Posterior cingulate gyrus (tissue), 11 donors: ENCODE measurements around the gene OR52H1.

Experiments
- DNase-seq, 10 donors: peaks; one replicate each; pipeline versions ENCODE4 v3.0.0 to v3.0.0-alpha.2; 2020 to 2021; ENCODE audit warnings: mixed read lengths in 3 of 10
- intact Hi-C: fragments of 100-400 bp; cut with DNase I; formaldehyde crosslinking; loops from one replicate; pipeline ENCODE4 v1.15.1; 2023

OR52H1 gene

DNA sequence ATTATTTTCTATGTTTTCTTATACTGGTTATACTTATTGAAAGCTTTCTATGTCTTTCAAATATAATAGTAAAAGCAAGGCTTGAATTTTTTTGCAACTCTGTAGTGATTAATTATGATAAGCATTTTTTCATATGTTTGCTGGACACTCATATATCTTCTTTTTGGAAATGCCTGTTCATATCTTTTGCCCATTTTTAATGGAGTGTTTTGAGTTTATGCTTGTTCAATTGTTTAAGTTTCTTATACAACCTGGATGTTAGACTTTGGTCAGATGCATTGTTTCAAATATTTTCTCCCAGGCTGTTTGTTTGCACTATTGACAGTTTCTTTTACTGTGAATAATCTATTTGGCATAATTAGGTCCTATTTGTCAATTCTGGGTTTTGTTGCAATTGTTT, 11.9 kb downstream of the OR52H1 start:
- intact Hi-C loops = no loop called here
- no peak for DNase-seq

DNA sequence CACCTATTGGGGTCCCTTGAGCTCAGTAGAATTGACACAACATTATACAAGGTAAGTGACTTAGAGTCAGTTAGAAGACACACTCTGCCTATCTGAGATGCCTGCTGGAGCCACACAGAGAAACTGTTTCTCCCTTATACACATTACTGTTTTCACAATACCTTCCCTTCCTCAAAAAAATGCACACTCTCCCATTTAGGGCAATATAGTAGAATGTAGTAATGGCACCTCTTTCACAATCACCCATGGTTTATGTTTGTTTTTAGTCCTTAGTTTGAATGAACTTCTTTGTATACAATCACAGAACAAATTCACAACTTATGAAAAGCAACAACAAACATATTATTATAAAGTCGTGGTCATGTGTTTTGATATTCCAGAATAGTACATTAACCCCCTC, 14.3 kb downstream of the OR52H1 start:
- DNase-seq = no peak
- intact Hi-C loops = no loop called here

DNA sequence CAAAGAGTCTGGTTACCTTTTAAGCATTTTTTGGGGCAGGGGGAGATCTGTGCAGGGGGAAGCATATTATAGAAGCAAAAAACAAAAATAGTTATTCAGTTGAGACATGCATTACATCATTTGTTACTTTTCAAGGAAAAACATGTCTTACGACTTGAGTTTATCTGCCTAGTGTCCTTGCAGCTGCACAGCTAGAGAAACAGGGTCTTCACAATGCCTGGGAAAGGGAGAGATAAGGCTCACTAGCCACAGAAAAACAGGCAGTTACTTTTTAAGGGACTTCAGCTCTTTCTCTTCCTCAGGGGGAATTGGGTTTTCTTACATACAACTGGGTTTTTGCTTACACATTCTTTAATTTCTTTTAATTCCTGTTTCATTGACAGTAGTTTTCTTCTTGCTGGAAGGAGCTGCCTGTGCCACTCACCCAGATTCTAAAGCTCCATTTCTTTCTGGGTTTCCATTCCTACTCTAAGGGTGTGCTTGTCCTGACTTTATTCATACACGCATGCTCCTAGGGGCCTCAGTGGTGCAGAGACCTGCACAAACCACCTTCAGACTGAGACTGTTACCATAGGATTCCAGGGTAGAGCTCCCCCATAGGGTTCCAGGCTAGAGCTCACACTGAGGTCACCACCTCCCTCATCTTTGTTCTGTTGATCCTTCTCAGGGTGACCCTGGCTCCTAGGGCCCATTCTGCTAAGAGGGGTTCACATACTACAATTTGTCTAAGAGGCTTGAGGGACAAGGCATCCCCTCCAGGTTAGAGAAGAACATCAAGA, 17.1 kb downstream of the OR52H1 start:
- DNase-seq = no peak
- intact Hi-C loops = no loop called here

DNA sequence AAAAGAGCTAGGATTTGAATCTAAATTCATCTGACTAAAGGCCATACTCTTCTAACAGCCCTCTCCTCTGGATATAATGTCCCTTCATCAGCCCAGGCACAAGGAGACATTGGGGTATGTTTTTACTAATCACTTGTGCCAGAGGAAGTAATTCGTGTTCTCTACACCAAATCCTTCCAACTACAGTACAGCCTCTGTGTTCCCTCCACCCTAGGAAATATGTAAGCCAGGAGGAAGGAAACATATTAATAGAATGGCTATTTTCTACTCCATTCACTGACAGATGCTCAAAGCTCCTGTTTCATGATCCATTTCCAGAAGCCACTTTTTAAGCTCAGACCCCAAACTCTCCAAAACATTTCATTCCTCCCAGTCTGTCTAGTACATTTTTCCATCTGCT, 19.8 kb downstream of the OR52H1 start:
- intact Hi-C loops = no loop called here
- no peak for DNase-seq

DNA sequence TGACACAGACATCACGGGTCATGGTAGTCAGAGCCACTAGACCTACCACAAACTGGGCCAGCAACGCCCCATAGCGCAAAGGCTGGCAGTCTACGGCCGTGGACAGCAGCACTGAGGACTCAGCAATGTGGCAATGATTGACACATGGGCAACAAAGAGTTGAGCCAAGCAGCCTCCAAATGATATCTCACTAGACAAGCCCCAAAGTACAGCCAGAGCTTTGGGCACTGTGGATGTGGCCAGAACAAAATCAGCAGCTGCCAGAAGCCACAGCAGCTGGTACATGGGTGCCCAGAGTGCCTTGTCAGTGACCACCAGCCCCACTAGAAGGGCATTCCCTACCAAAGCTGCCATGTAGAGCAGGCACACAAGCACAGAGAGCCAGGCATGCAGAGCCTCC, 20.6 kb downstream of the OR52H1 start:
- intact Hi-C loops = no loop called here
- peak in 1 of 10 donors; percentile 54 for DNase-seq

DNA sequence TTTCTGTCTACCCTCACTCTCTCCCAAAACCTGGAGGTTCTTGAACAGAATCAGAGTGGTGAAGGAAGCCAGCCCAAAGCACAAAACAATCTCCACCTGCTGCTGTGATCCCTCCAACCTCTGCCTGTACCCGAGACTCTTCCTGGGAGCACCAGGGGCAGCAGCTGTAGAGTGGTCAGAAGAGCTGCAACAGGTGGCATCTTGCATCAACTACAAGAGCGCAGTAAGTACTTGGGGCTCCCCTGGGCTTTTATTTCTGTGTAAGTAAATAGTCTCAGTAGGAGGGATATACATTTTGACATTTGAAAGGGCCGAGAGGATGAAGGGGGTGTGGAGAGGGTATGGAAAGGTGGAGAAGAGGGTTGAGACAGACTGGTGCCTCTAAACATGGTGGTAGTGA, 23.6 kb downstream of the OR52H1 start:
- DNase-seq = no peak
- intact Hi-C loops = no loop called here

DNA sequence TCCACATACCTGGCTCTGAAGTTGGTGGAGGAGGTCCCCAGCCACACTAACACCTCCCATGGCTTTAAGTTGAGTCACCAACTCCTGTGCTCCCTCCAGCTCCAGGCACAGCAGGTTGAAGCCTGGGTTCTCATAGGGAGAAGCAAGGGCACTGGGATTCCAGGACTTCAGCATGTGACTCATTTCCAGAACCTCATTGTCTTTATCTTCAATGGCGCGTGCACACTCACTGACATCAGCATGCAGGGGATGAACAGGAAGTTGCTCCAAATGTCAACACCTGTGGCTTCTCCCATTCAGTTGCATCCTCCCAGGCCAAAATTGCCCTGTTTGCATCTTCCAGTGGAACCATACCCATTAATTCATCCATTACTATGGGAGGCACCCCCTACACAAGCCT, 26.0 kb downstream of the OR52H1 start:
- intact Hi-C loops = no loop called here

DNA sequence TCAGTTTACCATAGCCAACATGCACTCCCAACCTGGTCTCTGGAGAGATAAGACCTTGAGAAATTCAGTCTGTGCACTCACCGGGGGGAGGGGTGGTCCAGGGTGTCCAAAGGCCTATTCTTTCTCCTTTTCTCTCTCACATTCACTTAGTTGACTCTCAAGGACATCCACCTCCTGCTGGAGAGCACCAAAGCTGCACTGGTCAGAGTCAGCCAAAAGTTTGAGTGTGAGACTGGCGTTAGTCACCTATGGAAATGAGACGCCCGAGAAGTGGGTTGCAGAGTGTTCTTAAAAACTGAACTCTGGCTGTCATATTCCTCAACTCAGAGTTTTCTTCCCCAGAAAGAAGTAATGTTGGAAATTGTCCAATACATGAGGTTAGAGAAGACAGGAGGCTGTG, 26.8 kb downstream of the OR52H1 start:
- DNase-seq = no peak
- intact Hi-C loops = no loop called here

More for the DNA sequence above, 26.0 kb downstream of the OR52H1 start:
- no peak for DNase-seq

DNA sequence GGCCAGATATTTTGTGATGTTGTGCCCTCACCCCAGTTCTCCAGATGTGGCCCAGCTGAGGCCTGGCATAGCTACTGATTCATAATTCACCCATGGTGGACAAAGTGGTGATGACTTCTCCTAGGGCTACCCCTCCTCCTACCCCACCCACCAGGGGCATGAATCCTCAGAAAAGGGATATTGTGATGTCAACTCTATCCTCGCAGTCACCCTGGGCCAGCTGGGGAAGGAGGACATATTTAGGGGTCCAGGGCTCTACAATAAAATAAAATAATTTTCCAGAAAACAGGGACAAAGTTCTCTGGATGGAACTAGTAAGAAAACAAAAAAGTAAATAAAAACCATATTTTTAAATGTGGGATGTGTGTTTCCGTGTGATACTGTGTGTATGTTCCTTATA, 31.7 kb downstream of the OR52H1 start, which contains the start of gene UBQLNL:
Gene UBQLNL, minus strand, starts transcription at position 101 of the 400 bp plus-strand sequence. CDS start 258 bp downstream, outside the sequence.
- no peak for DNase-seq
- intact Hi-C loops = no loop called here

DNA sequence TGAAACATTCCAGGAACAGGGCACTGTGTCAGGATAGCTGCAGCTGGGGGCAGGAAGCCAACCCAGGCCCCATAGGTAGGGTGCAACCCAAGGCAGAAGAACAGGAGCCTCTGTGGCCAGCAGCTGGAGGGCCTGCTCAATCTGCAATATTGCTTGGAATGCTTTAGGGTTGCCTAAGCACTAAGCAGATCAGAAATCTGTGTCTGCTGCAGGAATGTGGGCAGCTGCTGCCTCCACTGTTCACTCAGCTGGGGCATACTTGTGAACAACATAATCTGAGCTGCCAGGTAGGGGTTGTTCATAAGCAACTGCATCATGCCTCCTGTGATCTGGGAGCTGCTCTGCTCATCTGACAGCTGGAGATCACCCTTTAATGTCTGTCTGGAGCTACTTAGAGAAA, 33.5 kb downstream of the OR52H1 start:
- intact Hi-C loops = no loop called here
- DNase-seq = no peak

DNA sequence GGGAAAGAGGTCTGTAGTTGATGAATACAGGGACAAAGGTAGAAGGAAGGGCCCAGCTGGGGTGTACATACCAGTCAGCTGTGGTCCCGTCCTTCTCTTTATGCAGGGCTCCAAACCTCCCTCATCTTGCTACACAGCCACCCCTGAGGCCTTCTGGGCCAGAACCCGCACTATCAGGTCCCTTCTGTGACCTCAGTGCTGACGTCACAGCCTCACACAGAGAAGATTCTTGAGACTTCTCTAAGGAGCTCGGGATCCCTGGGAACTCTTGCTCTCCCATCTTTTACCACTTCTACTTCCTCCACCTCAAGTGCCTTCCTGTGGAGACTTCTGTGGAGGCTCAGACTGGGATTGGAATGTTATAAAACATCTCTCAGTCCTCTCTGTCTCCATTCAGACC, 38.5 kb downstream of the OR52H1 start, which contains the start of gene UBQLN3:
Gene UBQLN3, minus strand, starts transcription at position 155 of the 400 bp plus-strand sequence. CDS start 399 bp downstream, outside the sequence.
- intact Hi-C loops = no loop called here
- no peak for DNase-seq

DNA sequence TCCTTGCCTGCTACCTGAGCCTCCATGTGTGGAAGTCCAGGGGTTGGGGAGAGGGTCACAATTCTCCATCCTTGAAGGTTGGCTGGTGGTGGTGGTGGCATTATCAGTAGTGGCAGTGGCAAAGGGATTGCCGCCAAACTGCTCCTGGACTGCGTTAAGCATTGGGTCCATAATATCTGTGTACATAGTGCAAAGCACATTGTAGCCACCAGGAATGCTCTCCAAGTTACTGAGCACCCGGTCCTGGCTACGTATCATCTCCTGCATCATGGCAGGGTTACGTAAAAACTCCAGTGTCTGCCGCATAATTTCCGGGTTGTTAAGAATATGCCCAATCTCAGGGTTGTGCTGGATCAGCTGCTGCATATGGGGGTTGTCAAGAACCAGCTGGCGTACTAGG, 39.7 kb downstream of the OR52H1 start:
- no peak for DNase-seq
- intact Hi-C loops = no loop called here

DNA sequence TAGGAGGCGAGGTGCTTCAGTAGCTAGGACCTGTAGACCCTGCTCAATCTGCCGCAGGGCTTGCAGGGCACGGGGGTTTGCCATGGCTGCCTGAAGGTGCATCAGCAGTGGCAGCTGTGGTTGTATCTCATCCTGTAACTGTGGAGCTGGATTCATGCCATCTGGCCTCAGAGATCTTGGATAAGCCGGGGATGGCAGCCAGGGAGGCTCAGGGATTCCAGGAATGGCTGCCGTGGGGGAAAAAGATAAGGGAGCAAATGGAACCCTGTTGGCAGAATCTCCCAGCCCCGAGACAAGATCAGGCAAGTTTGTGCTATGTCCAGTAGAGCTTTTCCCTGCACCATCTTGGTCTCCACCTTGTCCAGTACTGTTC, 40.4 kb downstream of the OR52H1 start:
- intact Hi-C loops = no loop called here
- no peak for DNase-seq

DNA sequence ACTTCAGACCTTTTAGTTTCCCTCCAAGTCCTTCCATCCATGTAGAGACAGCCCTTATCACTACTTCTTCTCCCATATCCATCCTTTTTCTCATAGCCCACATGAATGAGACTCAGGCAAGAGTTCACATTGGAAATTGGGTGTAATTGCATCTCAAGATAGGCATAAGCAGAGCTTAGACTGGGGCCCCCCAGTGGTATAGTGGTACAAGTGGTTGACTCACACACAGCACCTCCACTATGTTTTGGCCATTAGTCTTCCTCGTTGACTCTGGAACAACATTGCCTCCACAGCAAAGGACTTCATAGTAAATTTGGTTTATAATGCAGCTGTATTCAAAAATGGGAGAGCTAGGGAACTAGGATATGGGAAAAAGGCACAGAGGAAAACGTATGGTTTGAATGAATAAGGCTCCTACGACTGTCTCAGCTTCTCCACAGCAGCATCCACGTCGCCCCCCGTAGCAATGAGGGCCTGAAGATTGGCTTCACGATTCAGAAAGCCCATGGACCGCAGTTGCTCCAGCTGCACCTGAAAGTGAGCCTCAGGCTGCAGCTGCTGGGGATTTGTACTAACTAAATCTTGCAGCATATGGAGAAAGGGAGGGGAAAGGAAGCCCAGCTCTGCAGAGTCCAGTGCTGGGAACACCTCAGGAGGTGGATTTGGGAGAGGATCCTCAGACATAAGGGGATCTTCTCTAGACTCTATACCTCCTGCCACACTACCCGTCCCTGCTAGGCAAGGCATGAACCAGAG, 41.0 kb downstream of the OR52H1 start:
- DNase-seq = no peak
- intact Hi-C loops = no loop called here

DNA sequence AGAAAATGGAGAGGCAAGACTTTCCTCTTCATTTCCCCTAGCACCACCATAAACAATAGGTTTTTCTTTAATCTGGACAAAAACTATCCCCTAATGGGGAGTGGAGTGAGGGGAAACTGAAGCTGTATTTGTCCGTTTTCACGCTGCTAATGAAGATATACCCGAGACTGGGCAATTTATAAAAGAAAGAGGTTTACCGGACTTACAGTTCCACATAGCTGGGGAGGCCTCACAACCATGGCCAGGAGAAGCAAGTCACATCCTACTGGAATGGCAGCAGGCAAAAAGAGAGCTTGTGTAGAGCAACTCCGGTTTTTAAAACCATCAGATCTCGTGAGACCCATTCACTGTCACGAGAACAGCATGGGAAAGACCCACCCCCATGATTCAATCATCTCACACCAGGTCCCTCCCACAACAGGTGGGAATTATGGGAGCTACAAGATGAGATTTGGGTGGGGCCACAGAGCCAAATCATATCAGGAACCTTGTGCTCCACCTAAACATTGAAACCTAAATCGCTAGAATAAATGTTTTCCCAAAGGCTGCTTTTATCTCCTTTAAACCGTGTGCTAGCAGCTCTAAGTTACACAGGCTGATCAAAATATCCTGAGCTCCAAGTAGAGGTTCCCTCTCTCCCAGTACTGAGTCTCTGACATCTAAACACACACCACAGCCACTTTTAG, 42.8 kb downstream of the OR52H1 start:
- DNase-seq = no peak
- intact Hi-C loops = no loop called here

DNA sequence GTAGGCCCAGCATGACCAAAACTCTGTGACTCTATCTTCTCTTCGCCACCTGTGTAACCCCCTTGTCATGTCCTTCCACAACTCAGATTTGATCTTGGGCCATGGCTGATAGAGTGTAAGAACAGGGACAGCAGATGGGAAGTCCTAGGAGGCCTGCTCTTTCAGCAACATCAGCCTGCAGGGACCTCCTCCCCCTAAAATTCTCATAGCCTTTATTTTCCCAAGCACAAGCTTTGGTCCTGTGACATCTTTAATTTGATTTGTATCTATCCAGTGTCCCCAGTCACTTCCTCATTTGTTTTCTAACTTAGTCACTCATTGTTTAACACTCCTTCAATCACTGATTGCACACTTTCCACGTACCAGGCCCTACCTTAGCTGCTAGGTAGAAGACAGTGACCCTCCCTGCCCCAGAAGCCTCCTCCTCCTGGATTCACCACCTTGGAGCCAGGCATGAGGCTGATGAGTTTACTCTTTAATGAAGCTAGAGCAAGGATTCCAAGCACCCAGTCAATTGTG, 43.9 kb downstream of the OR52H1 start:
- no peak for DNase-seq
- intact Hi-C loops = no loop called here

DNA sequence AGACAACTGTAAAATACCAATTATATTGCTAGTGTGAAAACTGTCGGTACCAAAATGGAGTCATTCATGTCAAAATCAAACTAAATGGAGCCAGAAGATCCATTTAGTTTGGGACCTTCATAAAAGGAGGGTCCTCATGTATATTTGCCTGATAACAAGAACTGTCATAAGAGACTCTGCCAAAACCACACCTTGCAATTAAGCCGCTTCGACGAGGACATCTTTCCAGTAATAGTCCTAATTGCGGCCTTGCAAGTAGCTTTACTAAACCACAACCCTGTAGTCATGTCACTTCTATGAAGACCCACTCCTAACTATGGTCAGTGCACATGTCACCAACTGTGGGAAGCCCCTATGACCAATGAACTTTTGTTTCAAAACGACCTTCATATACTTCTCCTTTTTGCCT, 47.9 kb downstream of the OR52H1 start:
- DNase-seq = no peak
- intact Hi-C loops = no loop called here

DNA sequence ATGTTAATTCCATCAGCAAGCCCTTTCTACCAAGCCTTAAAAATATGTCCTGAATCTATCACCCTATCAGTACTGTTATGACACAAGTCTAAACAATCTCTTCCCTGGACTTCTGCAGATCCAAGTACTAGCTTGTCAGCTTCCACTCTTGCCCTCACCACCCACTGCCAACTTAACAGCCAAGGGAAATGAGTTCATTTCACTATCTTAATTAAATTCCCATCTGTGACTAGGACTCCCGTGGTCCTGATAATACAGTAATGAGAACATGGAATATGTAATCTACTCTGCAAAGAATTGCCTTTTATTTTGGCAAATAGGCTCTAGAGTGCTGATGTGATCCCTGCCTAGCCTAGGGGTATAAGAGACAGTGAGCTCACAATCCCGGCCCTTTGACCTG, 48.7 kb downstream of the OR52H1 start:
- intact Hi-C loops = no loop called here
- DNase-seq = no peak
